ENCODE results near the gene PLXNC1. TPM values are rescaled to one million over a fixed set of nuclear protein-coding genes. Genes with fewer than 3 reads are reported as not detected.

Gene PLXNC1
- total and polyA plus RNA-seq, 9 donors = 8.2 to 33.7 (median 17.5) TPM

DNA sequence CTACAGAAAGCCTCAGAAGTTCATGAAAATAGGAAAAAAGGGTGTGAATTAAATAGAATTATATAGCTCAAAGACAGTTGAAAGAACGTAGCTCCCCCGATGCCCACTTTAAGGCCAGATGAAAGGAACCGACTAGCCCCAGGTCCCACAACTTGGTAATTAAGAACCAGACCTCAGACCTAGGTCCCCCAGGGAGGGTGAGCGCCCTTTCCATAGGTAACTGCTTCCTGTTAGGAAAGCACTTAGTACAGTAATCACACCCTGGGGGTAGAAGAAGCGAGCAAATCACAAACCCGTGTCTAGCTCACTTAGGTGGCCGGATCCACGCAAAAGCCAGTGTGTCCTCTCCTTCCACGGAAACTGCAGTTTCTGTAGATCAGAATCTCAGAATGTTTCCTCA, 77.1 kb downstream of the PLXNC1 start:
- intact Hi-C loops (cut with DNase I) = no loop called here
- no peak overlapping the region for H3K4me3 ChIP-seq
- peaks cover 2% of the 10 kb centered on the region for H3K4me1 ChIP-seq (ENCODE audit: insufficient read depth)
- no peaks in the 10 kb centered on the region for H3K9me3 ChIP-seq
- no peak for TF ChIP-seq POLR2A (IDR thresholded peaks at IDR 0.05)
- no peak for TF ChIP-seq EP300 (IDR thresholded peaks at IDR 0.05)
- TF ChIP-seq, protein P1, sequence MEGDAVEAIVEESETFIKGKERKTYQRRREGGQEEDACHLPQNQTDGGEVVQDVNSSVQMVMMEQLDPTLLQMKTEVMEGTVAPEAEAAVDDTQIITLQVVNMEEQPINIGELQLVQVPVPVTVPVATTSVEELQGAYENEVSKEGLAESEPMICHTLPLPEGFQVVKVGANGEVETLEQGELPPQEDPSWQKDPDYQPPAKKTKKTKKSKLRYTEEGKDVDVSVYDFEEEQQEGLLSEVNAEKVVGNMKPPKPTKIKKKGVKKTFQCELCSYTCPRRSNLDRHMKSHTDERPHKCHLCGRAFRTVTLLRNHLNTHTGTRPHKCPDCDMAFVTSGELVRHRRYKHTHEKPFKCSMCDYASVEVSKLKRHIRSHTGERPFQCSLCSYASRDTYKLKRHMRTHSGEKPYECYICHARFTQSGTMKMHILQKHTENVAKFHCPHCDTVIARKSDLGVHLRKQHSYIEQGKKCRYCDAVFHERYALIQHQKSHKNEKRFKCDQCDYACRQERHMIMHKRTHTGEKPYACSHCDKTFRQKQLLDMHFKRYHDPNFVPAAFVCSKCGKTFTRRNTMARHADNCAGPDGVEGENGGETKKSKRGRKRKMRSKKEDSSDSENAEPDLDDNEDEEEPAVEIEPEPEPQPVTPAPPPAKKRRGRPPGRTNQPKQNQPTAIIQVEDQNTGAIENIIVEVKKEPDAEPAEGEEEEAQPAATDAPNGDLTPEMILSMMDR (IDR thresholded peaks at IDR 0.05) = no peak
- WGBS, 3 donors = 94 to 97% (median 96%) methylated on average over 9 of the region's 9 CpGs
- no peaks in the 10 kb centered on the region for H3K27me3 ChIP-seq
- H3K27ac ChIP-seq = no peak overlapping the region
- DNase-seq = no peak
- no peaks in the 10 kb centered on the region for H3K36me3 ChIP-seq

DNA sequence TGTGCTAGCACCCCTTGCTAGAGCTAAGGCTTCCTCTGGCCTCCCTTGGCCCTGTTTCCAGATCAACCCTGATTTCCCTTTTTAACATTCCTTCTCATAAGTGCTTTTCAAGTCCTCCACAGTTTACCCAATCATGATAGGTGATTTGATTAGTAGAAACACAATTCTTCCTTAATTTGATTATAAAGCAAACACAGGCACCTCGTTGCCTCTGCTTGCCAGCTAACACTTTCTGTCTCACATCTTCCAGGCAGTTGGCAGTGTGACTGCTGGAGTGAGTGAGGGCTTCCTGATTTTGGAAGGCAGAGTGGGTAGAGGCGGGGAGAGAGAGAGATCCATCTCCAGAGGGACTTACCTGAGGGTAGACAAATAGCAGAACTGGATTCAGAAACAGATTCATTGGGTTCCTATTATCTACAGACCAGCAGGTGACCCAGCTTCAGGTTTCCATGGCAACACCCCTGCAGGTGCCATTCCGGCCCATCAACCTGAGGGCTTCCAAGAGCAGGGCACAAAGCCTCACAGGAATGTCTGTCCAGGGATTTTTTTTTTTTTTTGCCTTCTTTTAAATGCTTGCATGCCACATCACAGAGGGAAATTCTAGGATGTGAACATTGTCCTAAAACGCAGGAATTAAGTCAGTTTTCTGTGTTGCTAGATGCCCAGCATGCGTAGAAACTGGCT, 77.7 kb downstream of the PLXNC1 start:
- intact Hi-C loops (cut with DNase I) = no loop called here
- Histone ChIP-seq H3K4me3 (no peak overlapping the region), H3K27ac (no peak overlapping the region), H3K4me1 (ENCODE audit: insufficient read depth) (peaks cover 5% of the 10 kb centered on the region), H3K36me3 (no peaks in the 10 kb centered on the region), H3K27me3 (no peaks in the 10 kb centered on the region), H3K9me3 (no peaks in the 10 kb centered on the region)
- DNase-seq = no peak
- WGBS, 3 donors = 90 to 92% (median 92%) methylated on average over 5 of the region's 5 CpGs
- TF ChIP-seq POLR2A (IDR thresholded peaks at IDR 0.05) (no peak), EP300 (IDR thresholded peaks at IDR 0.05) (no peak)
- TF ChIP-seq, protein P1 (IDR thresholded peaks at IDR 0.05) = no peak

DNA sequence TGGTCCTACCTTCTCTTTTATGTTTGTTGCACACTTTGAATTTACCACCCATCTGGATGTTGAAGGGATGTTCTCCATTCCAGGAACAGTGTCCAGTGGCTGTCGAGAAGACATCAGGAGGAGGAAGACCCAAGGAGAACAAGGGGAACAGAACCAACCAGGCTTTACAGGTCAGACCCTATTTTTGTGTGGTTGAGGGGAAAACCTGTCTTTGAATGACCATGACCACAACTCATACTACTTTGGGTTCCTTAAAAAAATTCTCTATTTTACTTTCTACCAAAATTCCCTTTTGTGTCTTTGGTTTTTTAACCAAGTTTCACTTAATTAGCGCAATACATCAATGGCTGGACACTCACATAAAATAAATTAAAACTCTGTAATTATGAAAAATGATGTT, 78.7 kb downstream of the PLXNC1 start:
- Histone ChIP-seq H3K9me3 (no peaks in the 10 kb centered on the region), H3K27ac (no peak overlapping the region), H3K36me3 (no peaks in the 10 kb centered on the region), H3K27me3 (no peaks in the 10 kb centered on the region), H3K4me1 (ENCODE audit: insufficient read depth) (peaks cover 5% of the 10 kb centered on the region), H3K4me3 (no peak overlapping the region)
- no peak for TF ChIP-seq POLR2A (IDR thresholded peaks at IDR 0.05)
- no peak for TF ChIP-seq EP300 (IDR thresholded peaks at IDR 0.05)
- TF ChIP-seq, protein P1 (IDR thresholded peaks at IDR 0.05) = no peak
- 94 to 96% (median 94%) methylated on average over 2 of the region's 2 CpGs for WGBS, 3 donors
- no peak for DNase-seq
- intact Hi-C loops (cut with DNase I) = no loop called here

DNA sequence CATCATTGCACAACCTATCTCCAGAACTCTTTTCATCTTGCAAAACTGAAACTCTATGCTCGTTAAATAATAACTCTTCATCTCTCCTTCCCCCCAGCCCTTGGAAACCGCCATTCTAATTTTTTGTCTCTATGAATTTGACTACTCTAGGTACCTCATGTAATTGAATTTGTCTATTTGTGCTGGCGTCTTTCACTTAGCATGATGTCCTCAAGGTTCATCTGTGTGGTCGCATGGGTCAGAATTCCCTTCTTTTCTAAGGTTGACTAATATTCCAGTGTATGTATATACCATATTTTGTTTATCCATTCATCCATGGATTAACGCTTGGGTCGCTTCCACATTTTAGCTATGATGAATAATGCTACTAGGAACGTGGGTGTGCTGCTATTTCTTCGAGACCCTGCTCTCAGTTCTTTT, 80.1 kb downstream of the PLXNC1 start:
- TF ChIP-seq, protein P1 (IDR thresholded peaks at IDR 0.05) = no peak
- TF ChIP-seq EP300 (IDR thresholded peaks at IDR 0.05) = no peak
- no peak for TF ChIP-seq POLR2A (IDR thresholded peaks at IDR 0.05)
- DNase-seq = no peak
- no peak overlapping the region for H3K27ac ChIP-seq
- no peaks in the 10 kb centered on the region for H3K27me3 ChIP-seq
- no peaks in the 10 kb centered on the region for H3K9me3 ChIP-seq
- intact Hi-C loops (cut with DNase I) = no loop called here
- peaks cover 5% of the 10 kb centered on the region for H3K4me1 ChIP-seq (ENCODE audit: insufficient read depth)
- no peak overlapping the region for H3K4me3 ChIP-seq
- no peaks in the 10 kb centered on the region for H3K36me3 ChIP-seq
- 96 to 98% (median 97%) methylated on average over 8 of the region's 8 CpGs for WGBS, 3 donors
